Measurements from ENCODE around the gene GABPB1.

The GABPB1 gene

DNA sequence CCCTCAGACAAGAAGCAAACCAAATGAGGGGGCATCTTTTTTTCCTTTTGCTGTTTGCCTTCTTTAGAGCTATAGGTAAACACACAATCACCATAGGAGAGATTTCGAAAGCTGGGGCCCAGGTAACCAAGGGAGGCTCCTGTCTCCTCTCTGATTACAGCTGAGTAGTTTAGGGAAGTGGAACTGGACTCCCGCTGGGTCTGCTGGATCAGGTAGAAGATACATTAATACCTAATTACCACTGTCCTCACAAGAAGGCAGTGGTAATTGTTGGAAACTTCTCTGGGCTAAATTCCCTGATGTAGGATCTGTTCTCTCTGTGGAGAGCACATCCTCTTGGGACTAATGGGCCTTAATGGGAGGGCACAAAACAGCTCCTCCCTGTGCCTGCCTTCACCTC lies 122.2 kb downstream of the GABPB1 start:
- TF ChIP-seq POLR2A (IDR thresholded peaks at IDR 0.05; ENCODE audit: low read depth, low read length): no peak
- no peak for FAIRE-seq
- DNase-seq (ENCODE audit: insufficient read length, low spot score): no peak

DNA sequence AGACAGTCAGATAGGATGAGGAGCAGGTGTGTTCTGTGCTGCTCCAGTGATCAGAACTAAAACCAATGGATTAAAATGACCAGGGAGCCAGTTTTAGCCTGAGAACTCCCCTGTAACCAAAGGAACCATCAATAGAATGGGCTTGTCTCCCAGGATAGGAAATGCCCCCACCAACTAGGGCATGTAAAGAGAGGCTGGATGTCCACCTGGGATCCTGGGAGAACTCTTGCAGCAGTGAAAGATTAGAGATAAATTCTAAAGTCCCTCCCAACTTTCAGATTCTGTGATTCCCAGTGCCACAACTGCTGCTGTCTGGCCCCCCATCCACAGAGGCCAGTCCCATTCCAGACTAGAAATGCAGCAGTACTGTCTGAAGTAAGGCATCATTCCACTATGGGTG lies 123.2 kb downstream of the GABPB1 start:
- FAIRE-seq: no peak
- no peak for DNase-seq (ENCODE audit: insufficient read length, low spot score)

DNA sequence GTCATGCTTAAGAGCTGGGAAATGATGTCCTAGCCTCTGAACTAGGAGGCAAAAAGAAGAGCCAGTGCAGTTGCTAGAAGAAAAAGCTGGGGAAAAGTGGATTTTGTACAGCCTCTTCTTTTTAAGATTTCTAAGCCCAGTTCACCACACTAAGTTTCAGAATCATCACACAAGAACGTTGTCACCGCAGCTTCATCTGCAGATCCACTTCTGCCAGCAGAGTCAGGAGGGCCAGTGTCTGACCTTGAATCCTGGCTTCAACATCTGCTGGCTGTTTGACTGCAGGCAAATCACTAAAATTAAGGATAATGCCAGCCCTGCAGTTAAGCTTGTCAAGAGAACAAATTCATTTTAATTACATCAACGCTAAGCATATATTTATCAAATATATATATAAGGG lies 125.7 kb downstream of the GABPB1 start:
- TF ChIP-seq POLR2A (IDR thresholded peaks at IDR 0.05; ENCODE audit: low read depth, low read length): no peak
- FAIRE-seq: no peak
- DNase-seq (ENCODE audit: insufficient read length, low spot score): no peak

More for the DNA sequence above, 123.2 kb downstream of the GABPB1 start:
- no peak for TF ChIP-seq POLR2A (IDR thresholded peaks at IDR 0.05; ENCODE audit: low read depth, low read length)

DNA sequence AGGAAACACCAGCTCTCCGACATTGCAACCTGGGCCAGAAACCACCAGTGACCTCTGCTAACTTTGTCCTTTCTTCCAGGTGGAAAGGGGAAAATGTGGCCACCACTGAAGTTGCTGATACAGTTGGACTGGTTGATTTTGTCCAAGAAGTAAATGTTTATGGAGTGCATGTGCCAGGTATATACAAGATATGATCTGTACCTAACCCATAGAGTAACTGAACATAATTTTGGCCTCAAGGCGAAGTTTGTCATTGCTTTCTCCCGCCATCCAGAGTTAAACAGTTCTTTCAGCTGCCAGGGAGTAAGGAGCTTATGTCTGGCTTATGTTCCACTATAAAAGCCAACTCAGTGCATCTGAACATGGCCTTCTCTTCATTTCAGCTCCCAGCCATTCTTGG lies 126.1 kb downstream of the GABPB1 start:
- no peak for DNase-seq (ENCODE audit: insufficient read length, low spot score)
- no peak for FAIRE-seq

DNA sequence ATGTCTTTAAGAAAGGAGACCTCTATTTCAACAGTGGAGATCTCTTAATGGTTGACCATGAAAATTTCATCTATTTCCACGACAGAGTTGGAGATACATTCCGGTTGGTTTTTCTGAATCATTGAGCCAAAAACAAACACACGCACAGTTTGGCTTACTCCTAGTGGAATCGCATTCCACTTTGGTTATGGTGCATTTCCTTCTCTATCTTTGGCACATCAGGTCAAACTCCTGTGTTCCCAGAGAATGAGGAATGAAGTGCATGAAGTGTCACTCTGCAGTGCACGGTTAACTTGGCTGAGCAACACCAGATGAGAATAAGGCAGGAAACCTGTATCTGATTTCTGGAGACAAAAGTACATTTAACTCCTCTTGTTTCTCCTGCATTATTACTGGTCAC lies 127.9 kb downstream of the GABPB1 start:
- FAIRE-seq (no peak), DNase-seq (ENCODE audit: insufficient read length, low spot score) (no peak)
- no peak for TF ChIP-seq POLR2A (IDR thresholded peaks at IDR 0.05; ENCODE audit: low read depth, low read length)

More for the DNA sequence above, 126.1 kb downstream of the GABPB1 start:
- TF ChIP-seq POLR2A (IDR thresholded peaks at IDR 0.05; ENCODE audit: low read depth, low read length): no peak

DNA sequence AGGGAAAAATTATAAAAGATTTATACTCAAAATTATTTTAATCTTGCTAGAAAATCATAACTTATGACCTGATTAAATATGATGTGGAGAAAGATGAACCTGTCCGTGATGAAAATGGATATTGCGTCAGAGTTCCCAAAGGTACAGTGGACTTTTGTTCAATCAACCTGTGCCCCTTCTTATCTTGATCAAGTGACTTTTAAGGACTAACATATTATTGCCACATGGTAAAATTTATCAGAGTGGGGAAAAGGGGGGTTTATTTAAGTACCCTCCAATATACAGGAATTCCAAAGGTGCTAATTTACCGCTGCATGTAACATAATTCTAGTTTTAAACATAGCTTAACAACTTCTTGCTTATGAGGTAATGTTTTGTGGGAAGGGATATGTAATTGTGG lies 129.1 kb downstream of the GABPB1 start:
- TF ChIP-seq POLR2A (IDR thresholded peaks at IDR 0.05; ENCODE audit: low read depth, low read length): no peak
- DNase-seq (ENCODE audit: insufficient read length, low spot score) (no peak), FAIRE-seq (no peak)

Data from H54 (cell line).